ENCODE data around the gene SMARCA1.

Gene SMARCA1

DNA sequence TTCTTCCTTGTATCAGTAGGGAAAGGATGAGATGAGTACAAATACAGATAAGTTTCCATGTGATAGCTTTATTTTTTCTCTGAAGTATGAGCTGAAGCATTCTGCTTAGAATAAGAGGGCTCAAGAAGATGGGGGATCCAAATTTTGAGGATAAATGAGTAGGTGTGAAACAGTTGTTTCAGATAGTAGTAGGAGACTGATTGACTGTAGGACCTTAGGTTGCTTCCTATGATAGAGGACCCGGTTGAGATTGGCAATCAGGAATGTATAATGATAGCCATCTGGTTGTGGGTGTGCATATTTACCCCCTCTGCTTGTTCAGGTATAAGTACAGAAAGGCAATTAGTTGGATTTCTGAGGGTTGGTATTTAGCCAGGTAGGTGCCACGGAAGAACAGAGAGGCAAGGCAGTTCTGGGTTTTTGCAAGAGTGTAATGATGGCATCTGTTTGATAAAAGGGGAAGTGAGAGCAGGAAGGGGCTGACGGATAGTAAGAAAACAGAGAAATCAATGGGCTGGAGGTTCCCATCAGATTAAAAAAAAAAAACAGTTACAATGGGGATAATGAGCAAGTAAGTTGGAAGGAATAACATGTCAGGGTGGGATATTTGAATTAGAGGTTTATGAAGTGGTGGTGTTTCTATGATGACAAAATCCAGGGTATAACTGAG, 30.5 kb upstream of the SMARCA1 start:
- H3K27me3 ChIP-seq: no peaks in the 10 kb centered on the region
- no peaks in the 10 kb centered on the region for H3K36me3 ChIP-seq
- peaks cover 9 to 11% of the 10 kb centered on the region in 2 experiments for H3K4me1 ChIP-seq (ENCODE audit: control insufficient read depth in 1 of 2, insufficient read depth in 1 of 2, low read depth in 1 of 2, low read length in 1 of 2)
- H3K4me3 ChIP-seq (ENCODE audit: low read depth in 1 of 2, low read length in 1 of 2): no peak overlapping the region
- TF ChIP-seq, protein P1, sequence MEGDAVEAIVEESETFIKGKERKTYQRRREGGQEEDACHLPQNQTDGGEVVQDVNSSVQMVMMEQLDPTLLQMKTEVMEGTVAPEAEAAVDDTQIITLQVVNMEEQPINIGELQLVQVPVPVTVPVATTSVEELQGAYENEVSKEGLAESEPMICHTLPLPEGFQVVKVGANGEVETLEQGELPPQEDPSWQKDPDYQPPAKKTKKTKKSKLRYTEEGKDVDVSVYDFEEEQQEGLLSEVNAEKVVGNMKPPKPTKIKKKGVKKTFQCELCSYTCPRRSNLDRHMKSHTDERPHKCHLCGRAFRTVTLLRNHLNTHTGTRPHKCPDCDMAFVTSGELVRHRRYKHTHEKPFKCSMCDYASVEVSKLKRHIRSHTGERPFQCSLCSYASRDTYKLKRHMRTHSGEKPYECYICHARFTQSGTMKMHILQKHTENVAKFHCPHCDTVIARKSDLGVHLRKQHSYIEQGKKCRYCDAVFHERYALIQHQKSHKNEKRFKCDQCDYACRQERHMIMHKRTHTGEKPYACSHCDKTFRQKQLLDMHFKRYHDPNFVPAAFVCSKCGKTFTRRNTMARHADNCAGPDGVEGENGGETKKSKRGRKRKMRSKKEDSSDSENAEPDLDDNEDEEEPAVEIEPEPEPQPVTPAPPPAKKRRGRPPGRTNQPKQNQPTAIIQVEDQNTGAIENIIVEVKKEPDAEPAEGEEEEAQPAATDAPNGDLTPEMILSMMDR (IDR thresholded peaks at IDR 0.05): no peak
- H3K9me3 ChIP-seq: no peaks in the 10 kb centered on the region
- H3K27ac ChIP-seq: peak overlapping the region; percentile 61

DNA sequence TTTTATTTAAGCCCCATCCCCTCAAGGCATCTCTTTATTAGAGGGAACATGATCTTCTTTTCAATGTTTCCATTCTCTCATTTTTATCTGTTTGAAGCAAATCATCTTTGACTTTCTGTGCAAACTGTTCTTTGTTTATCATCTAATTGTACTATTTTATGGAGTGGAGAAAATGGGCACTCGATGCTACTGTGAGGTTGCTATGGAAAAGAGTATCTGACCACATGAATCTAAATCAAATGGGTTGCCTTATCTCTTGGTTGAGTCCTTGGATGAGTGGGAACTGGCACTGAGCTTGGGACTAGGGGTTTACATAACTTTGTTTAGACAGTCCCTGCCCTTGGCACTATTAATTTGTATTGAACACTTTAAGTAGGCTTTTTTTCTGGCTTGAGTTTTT, 25.8 kb upstream of the SMARCA1 start:
- TF ChIP-seq, protein P1 (IDR thresholded peaks at IDR 0.05): no peak
- H3K36me3 ChIP-seq: no peaks in the 10 kb centered on the region
- H3K4me3 ChIP-seq (ENCODE audit: low read depth in 1 of 2, low read length in 1 of 2): no peak overlapping the region
- H3K9me3 ChIP-seq: no peaks in the 10 kb centered on the region
- H3K27me3 ChIP-seq: no peaks in the 10 kb centered on the region
- peaks cover 7% of the 10 kb centered on the region in 2 experiments for H3K4me1 ChIP-seq (ENCODE audit: control insufficient read depth in 1 of 2, insufficient read depth in 1 of 2, low read depth in 1 of 2, low read length in 1 of 2)
- no peak overlapping the region for H3K27ac ChIP-seq

DNA sequence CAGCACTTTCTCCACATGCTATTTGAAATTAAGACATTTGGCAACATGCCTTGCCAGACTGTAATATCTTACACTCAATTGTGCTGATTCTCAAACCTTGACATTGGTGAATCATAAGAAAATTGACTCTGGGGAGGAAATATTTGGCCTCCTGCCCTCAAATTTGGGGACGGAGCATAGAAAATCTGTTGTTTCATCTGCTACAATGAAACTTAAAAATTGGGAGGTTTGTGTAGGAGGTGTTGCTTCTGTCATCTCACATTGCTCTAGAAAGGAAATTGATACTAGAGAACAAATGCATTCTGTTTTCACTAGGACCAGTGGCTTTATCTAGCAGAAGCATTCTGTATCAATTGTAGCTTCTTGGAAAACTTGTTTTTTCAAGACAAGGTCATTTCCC, 22.1 kb upstream of the SMARCA1 start:
- Histone ChIP-seq H3K27ac (no peak overlapping the region), H3K36me3 (no peaks in the 10 kb centered on the region), H3K9me3 (no peaks in the 10 kb centered on the region), H3K27me3 (no peaks in the 10 kb centered on the region), H3K4me1 (ENCODE audit: control insufficient read depth in 1 of 2, insufficient read depth in 1 of 2, low read depth in 1 of 2, low read length in 1 of 2) (peaks cover 8 to 9% of the 10 kb centered on the region in 2 experiments), H3K4me3 (ENCODE audit: low read depth in 1 of 2, low read length in 1 of 2) (no peak overlapping the region)
- TF ChIP-seq, protein P1 (IDR thresholded peaks at IDR 0.05): no peak

DNA sequence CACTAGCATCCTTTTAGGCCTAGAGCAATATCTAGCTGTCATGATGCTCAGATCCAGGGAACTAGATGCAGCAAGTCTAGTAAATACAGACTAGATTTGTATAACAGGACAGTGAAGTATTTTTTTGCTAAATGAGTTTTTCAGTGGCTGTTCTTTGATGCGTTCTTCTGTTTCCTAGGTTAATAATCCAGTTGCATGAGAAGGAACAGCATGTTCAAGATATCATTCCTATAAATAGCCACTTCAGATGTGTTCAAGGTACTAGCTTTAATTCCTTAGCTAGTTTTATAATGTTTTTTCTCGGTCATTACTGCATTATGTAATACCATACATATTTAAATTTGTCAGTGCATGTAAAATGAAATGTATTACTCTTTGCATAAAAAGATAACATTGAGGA, 21.5 kb upstream of the SMARCA1 start:
- no peaks in the 10 kb centered on the region for H3K36me3 ChIP-seq
- H3K27ac ChIP-seq: no peak overlapping the region
- H3K4me1 ChIP-seq (ENCODE audit: control insufficient read depth in 1 of 2, insufficient read depth in 1 of 2, low read depth in 1 of 2, low read length in 1 of 2): peaks cover 8 to 9% of the 10 kb centered on the region in 2 experiments
- H3K4me3 ChIP-seq (ENCODE audit: low read depth in 1 of 2, low read length in 1 of 2): no peak overlapping the region
- TF ChIP-seq, protein P1 (IDR thresholded peaks at IDR 0.05): no peak
- H3K9me3 ChIP-seq: no peaks in the 10 kb centered on the region
- no peaks in the 10 kb centered on the region for H3K27me3 ChIP-seq

DNA sequence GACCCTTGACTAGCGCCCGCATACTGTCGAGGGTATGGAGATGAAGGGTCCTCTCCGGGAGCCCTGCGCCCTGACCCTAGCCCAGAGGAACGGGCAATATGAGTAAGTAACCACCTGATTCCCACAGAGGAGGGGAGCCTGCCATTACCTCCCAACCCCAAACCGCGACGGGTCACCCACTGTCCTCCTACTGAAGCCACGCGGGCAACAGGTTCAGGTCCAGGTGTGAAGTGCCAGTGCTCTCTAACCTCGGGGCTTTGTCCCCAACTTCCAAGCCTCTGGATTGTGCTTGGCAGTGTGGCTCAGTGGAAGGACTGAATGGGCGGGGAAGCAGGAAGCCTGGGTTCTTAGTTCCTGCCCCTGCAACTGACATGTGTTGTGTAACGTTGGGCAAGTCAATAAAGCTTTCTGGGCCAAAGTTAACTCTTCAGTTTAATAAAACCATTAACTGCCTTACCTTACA, 17.5 kb upstream of the SMARCA1 start:
- Histone ChIP-seq H3K27ac (peak overlapping the region; percentile 64), H3K9me3 (no peaks in the 10 kb centered on the region), H3K27me3 (no peaks in the 10 kb centered on the region), H3K4me3 (ENCODE audit: low read depth in 1 of 2, low read length in 1 of 2) (peak overlapping the region; percentile 66 to 68), H3K4me1 (ENCODE audit: control insufficient read depth in 1 of 2, insufficient read depth in 1 of 2, low read depth in 1 of 2, low read length in 1 of 2) (peaks cover 8 to 9% of the 10 kb centered on the region in 2 experiments), H3K36me3 (no peaks in the 10 kb centered on the region)
- TF ChIP-seq, protein P1 (IDR thresholded peaks at IDR 0.05): no peak
